Stimulated activated CD8-positive, alpha-beta memory T cell treated with anti-CD3 and anti-CD28 coated beads, Interleukin-15, amount 100 ng/mL, for 1 hour (primary cell): Measurements from ENCODE around the gene OR4D9.
A peak's percentile ranks its signal among the peaks of the same experiment; 100 is the strongest.
"Not testable (repeated sequence)": the region's sequence is repeated elsewhere in the genome, so short reads cannot be mapped to it uniquely, and the experiment has no call there.

ENCODE experiments used
- DNase-seq: peaks from one replicate; pipeline ENCODE4 v3.0.0-alpha.2; 2020; ENCODE audit warnings: low read depth

The OR4D9 gene

GRCh38 chr11:59510941-59511589, at the start of gene OR4D9:
Gene OR4D9, plus strand, starts transcription at chr11:59511539. Its CDS starts 3,374 bp downstream, at chr11:59514913.
- no peak for DNase-seq

GRCh38 chr11:59463190-59463641, 48.1 kb upstream of the OR4D9 start:
- no peak for DNase-seq

- no peak for DNase-seq
These were observed 38.3 kb upstream of the OR4D9 start, which contains the start of gene OR4D10 for GRCh38 chr11:59473015-59473414. Gene OR4D10, plus strand, starts transcription at chr11:59473315. Its CDS starts 4,115 bp downstream, at chr11:59477430.

- no peak for DNase-seq
These were observed 36.2 kb upstream of the OR4D9 start for GRCh38 chr11:59475176-59475575.

GRCh38 chr11:59479906-59480305, 31.4 kb upstream of the OR4D9 start:
- no peak for DNase-seq

- DNase-seq, result no peak
These were observed 31.0 kb upstream of the OR4D9 start for GRCh38 chr11:59480359-59480758.

- DNase-seq, result no peak
These were observed 9.4 kb upstream of the OR4D9 start for GRCh38 chr11:59501931-59502330.

GRCh38 chr11:59503276-59503675, 8.1 kb upstream of the OR4D9 start, which contains the start of gene OR4D11:
Gene OR4D11, plus strand, starts transcription at chr11:59503576. Its CDS starts 0 bp downstream, at chr11:59503576.
- DNase-seq, result no peak

GRCh38 chr11:59511675-59512074, 336 bp downstream of the OR4D9 start:
- DNase-seq, result no peak

GRCh38 chr11:59520139-59520538, 8.8 kb downstream of the OR4D9 start:
- DNase-seq, result not testable (repeated sequence)

- DNase-seq, result no peak
These were observed 9.4 kb downstream of the OR4D9 start for GRCh38 chr11:59520741-59521140.

GRCh38 chr11:59523541-59523940, 12.2 kb downstream of the OR4D9 start:
- no peak for DNase-seq

- no peak for DNase-seq
These were observed 17.4 kb downstream of the OR4D9 start for GRCh38 chr11:59528711-59529110.

- no peak for DNase-seq
These were observed 21.3 kb downstream of the OR4D9 start for GRCh38 chr11:59532620-59533019.

- DNase-seq, result no peak
These were observed 23.3 kb downstream of the OR4D9 start for GRCh38 chr11:59534676-59535075.

- DNase-seq, result no peak
These were observed 30.9 kb downstream of the OR4D9 start for GRCh38 chr11:59542142-59542810.

- not testable (repeated sequence) for DNase-seq
These were observed 32.4 kb downstream of the OR4D9 start for GRCh38 chr11:59543713-59544112.

GRCh38 chr11:59544869-59545178, 33.5 kb downstream of the OR4D9 start:
- no peak for DNase-seq

GRCh38 chr11:59545179-59546020, 34.1 kb downstream of the OR4D9 start:
- no peak for DNase-seq

- not testable (repeated sequence) for DNase-seq
These were observed 36.4 kb downstream of the OR4D9 start for GRCh38 chr11:59547605-59548308.

GRCh38 chr11:59548309-59548656, 36.9 kb downstream of the OR4D9 start:
- no peak for DNase-seq

GRCh38 chr11:59550368-59550841, 39.1 kb downstream of the OR4D9 start:
- DNase-seq, result peak; percentile 60
